ENCODE measurements around the gene RASA3.
A peak's percentile ranks its signal among the peaks of the same experiment; 100 is the strongest.
"Not testable (repeated sequence)": the region's sequence is repeated elsewhere in the genome, so short reads cannot be mapped to it uniquely, and the experiment has no call there.

RASA3 gene

DNA sequence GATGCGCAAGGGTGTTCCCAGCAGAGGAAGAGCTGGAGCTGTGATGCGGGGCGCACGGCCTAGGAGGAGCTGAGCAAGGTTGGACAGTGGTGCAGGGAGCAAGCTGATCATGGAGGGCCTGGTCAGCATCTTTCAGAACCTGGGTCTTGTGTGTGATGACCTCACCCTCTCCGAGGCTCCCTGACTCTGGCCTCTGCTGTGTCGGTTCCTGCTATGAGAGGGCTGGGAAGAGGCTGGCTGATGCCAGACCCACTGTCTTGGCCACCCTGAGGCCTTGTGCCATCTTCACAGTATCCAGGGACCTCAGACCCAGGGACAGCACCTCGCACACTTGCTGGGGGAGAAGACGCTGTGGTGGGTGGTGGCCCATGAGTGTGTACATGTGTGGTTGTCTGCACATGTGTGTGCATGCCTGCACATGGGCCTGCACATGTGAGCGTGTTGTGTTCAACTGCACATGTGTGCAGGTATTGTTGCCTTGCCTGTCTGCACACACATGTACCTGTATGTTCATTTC, 142.0 kb downstream of the RASA3 start:
- TF ChIP-seq JUND (IDR thresholded peaks at IDR 0.05; ENCODE audit: low read depth) = no peak
- in situ Hi-C loops (cut with HindIII; ENCODE audit: low pct_unique_long_range_greater_than_20kb, low sequenced_read_pairs) = no loop called here
- DNase-seq (ENCODE audit: low read depth in 1 of 2, low spot score in 1 of 2) = no peak

DNA sequence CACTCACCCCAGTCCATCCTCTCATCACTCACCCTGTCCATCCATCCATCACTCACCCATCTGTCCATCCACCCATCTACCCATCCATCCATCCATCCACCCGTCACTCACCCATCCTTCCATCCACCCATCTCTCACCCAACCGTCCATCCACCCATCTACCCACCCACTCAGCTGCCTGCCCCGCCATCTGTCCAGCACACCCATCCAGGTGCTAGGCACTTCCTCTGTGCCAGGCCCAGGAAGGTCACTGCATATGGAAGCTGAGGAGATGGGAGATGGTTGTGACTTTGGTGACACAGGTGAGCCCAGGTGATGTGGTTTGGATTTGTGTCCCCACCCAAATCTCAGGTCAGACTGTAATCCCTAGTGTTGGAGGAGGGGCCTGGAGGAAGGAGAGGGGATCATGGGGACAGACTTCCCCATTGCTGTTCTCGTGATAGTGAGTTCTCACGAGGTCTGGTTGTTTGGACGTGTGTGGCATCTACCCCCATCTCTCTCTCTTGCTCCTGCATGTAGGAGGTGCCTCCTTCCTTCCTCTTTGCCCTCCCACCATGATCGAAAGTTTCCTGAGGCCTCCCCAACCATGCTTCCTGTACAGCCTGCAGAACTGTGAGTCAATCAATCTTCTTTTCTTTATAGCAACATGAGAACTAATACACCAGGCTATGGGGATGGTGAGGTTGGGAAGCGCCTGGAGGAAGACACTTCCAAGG, 142.7 kb downstream of the RASA3 start:
- no peak for TF ChIP-seq JUND (IDR thresholded peaks at IDR 0.05; ENCODE audit: low read depth)
- no peak for DNase-seq (ENCODE audit: low read depth in 1 of 2, low spot score in 1 of 2)
- in situ Hi-C loops (cut with HindIII; ENCODE audit: low pct_unique_long_range_greater_than_20kb, low sequenced_read_pairs) = no loop called here

DNA sequence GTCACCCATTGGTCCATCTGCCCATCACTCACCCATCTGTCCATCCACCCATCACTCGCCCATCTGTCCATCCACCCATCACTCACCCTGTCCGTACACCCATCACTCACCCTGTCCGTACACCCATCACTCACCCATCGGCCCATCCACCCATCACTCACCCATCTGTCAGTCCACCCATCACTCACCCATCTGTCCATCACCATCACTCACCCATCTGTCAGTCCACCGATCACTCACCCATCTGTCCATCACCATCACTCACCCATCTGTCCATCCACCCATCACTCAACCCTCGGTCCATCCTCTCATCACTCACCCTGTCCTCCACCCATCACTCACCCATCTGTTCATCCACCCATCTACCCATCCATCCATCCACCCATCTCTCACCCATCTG, 143.6 kb downstream of the RASA3 start:
- DNase-seq (ENCODE audit: low read depth in 1 of 2, low spot score in 1 of 2); in situ Hi-C loops (cut with HindIII; ENCODE audit: low pct_unique_long_range_greater_than_20kb, low sequenced_read_pairs): not testable (repeated sequence)

DNA sequence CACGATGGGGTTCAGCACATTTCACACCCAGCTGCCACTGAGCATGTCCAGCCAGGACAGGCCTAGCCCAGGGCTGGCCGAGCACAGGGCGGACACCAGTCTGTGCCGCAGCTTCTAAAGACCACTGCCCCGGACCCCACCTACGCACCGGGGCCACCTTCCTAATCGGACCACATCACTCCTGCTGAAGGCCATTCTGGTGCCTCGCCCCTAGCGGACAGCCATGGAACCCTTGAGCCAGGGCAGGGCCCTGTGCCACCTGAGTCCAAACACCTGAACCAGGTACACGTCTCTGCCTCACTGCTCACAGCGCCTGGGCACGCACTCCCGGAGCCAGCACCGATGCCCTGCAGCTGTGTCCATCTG, 150.1 kb downstream of the RASA3 start:
- DNase-seq (ENCODE audit: low read depth in 1 of 2, low spot score in 1 of 2) = no peak

DNA sequence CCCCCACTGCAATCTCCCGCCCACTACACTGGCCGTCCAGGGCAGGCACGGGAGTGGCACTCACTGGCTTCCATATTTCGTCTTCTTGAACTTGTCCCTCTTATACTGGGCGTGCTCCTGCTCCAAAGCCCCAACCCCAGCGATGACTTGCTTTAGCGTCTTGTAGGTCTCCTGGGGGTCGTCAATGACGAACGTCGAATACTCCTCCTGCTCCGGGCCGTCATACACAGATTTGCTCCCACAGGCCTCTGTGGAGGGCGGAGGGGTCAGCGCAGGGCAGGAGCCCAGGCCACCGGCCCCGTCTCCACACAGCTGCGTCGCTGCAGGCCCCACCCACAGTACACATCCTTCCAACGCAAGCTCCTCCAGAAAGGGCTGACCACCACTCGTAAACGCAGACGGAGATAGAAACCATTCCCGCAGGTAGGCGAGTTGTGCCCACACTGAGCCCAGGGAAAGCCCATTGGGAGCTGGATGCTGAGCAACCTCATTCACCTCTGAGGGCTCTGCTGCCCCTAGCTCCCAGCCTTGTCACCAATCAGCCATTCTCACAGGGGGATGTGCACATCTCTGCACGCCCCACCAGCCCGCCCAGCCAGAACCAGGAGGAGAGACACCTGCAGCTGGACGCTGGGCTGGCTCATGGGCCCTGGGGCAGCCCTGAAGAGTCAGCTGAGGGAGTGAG, 150.7 kb downstream of the RASA3 start:
- in situ Hi-C loops (cut with HindIII; ENCODE audit: low pct_unique_long_range_greater_than_20kb, low sequenced_read_pairs) = no loop called here
- no peak for TF ChIP-seq JUND (IDR thresholded peaks at IDR 0.05; ENCODE audit: low read depth)
- no peak for DNase-seq (ENCODE audit: low read depth in 1 of 2, low spot score in 1 of 2)

More for the DNA sequence above, 150.1 kb downstream of the RASA3 start:
- TF ChIP-seq JUND (IDR thresholded peaks at IDR 0.05; ENCODE audit: low read depth) = no peak
- in situ Hi-C loops (cut with HindIII; ENCODE audit: low pct_unique_long_range_greater_than_20kb, low sequenced_read_pairs) = no loop called here

DNA sequence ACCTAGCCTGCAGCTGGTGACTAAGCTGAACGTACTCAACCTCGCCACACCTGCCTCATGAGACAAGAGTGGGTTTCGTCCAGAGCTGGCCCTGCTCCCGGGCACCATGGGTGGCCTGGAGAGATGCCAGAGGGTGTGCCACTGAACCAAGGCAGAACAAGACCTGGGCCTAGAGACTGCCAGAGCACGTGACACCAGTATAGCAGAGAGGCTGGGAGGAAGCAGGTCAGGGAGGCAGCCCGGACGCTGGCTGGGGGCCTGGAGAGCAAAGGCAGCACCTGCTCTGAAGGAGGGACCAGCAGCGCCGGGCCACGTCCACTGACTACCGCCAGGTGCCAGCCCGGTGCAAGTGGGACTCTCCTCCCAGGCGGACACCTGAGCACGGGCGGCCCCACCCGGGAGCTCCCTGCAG, 151.2 kb downstream of the RASA3 start:
- no peak for DNase-seq (ENCODE audit: low read depth in 1 of 2, low spot score in 1 of 2)
- TF ChIP-seq JUND (IDR thresholded peaks at IDR 0.05; ENCODE audit: low read depth) = no peak
- in situ Hi-C loops (cut with HindIII; ENCODE audit: low pct_unique_long_range_greater_than_20kb, low sequenced_read_pairs) = no loop called here

DNA sequence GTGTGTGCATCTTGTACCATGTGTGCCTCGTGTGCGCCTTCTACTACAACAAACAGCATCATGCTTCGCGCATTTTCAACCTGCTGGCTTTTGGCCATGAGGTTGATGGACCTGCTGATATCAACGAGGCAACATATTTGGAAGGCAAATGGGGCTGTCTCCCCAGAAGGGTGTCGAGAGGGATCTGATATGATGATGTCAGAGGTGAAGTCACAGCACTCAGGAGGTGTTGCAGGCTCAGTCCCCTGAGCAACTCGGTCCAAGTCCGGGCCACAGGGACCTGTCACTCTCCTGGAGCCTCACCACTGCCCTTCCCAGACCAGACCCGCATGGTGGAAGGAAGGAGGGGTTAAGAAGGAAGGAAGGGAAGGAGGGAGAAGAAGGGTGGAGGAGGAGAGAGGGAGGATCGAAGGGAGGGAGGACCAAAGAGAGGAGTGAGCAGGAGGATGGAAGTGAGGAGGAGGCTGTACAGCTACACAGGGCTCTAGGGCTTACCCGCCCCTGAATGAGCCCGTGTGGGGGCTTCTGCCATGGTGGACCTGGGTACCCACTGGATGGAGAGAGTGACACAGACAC, 151.8 kb downstream of the RASA3 start:
- no peak for DNase-seq (ENCODE audit: low read depth in 1 of 2, low spot score in 1 of 2)
- no peak for TF ChIP-seq JUND (IDR thresholded peaks at IDR 0.05; ENCODE audit: low read depth)
- in situ Hi-C loops (cut with HindIII; ENCODE audit: low pct_unique_long_range_greater_than_20kb, low sequenced_read_pairs) = no loop called here

DNA sequence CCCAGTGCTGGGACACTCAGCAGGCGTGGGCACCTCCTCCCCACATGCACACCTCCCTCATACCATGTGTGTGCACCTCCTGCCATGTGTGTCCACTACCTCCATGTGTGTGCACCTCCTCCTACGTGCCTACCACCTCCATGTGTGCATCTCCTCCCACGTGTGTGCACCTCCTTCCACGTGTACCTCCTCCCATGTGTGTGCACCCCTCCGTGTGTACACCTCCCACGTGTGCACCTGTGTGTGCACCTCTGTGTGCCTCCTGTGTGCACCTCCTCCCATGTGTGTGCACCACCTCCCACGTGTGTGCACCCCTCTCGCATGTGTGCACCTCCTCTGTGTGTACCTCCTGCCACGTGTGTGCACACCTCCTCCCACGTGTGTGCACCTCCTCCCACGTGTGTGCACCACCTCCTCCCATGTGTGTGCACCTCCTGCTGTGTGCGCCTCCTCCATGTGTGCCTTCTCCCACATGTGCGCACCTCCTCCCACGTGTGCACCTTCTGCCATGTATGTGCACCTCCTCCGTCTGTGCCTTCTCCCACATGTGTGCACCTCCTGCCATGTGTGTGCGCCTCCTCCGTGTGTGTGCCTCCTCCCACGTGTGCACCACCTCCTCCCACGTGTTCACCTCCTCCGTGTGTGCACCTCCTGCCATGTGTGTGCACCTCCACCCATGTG, 152.5 kb downstream of the RASA3 start:
- no peak for DNase-seq (ENCODE audit: low read depth in 1 of 2, low spot score in 1 of 2)
- in situ Hi-C loops (cut with HindIII; ENCODE audit: low pct_unique_long_range_greater_than_20kb, low sequenced_read_pairs) = no loop called here
- no peak for TF ChIP-seq JUND (IDR thresholded peaks at IDR 0.05; ENCODE audit: low read depth)

DNA sequence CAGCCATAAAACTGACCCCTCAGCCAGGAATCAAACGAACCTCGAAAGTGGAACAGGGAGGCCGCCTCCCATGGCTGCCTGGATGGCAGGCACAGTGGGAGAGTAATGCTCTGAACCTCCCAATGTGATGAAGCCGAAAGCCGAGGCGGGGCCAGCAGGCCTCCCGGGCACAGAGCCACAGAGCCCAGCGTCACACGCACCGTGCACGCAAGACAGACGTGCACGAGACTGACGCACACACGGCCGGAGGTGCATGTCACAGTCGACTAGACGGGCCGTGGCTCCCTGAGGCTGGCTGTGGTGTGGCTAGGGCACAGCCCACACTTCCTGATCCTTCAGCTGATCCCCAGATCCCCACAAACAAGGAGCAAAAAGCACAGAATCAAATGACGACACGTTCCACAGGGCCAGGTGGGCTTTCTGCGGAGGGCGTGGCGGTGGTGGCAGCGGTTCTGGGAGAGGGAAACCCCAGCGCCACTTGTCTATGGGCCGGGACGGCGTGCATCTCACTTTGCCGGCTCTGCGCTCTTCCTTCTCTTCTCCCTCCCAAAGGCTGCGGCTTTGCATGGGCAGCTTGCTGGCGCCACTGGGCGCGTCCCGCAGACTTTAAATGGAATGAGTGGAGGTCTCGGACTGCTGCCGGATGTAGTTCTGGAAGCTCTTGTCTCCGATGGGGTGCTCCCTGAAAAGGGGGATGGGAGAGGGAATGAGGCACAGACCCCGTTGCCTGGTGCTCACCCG, 153.5 kb downstream of the RASA3 start:
- no peak for TF ChIP-seq JUND (IDR thresholded peaks at IDR 0.05; ENCODE audit: low read depth)
- in situ Hi-C loops (cut with HindIII; ENCODE audit: low pct_unique_long_range_greater_than_20kb, low sequenced_read_pairs) = no loop called here
- DNase-seq (ENCODE audit: low read depth in 1 of 2, low spot score in 1 of 2) = no peak

DNA sequence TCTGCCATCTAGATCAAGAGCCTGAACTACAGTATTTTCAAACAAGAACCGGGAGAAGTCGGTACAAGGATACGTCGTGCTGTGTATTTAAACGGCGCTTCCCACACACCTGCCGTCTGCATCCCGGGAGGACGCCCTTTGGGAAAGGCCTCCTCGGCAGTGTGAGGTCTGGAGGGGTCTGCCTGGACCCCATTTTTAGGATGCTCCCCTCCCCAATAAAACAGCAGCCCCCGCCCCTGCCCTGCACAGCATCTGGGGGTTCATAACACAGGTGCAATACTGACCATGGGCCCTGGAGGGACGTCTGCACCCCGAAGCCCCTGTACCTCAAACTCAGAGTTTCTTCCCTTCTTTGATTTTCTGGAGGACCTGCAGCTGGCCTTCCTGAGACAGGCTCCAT, 154.4 kb downstream of the RASA3 start:
- in situ Hi-C loops (cut with HindIII; ENCODE audit: low pct_unique_long_range_greater_than_20kb, low sequenced_read_pairs) = no loop called here
- no peak for DNase-seq (ENCODE audit: low read depth in 1 of 2, low spot score in 1 of 2)
- TF ChIP-seq JUND (IDR thresholded peaks at IDR 0.05; ENCODE audit: low read depth) = no peak

DNA sequence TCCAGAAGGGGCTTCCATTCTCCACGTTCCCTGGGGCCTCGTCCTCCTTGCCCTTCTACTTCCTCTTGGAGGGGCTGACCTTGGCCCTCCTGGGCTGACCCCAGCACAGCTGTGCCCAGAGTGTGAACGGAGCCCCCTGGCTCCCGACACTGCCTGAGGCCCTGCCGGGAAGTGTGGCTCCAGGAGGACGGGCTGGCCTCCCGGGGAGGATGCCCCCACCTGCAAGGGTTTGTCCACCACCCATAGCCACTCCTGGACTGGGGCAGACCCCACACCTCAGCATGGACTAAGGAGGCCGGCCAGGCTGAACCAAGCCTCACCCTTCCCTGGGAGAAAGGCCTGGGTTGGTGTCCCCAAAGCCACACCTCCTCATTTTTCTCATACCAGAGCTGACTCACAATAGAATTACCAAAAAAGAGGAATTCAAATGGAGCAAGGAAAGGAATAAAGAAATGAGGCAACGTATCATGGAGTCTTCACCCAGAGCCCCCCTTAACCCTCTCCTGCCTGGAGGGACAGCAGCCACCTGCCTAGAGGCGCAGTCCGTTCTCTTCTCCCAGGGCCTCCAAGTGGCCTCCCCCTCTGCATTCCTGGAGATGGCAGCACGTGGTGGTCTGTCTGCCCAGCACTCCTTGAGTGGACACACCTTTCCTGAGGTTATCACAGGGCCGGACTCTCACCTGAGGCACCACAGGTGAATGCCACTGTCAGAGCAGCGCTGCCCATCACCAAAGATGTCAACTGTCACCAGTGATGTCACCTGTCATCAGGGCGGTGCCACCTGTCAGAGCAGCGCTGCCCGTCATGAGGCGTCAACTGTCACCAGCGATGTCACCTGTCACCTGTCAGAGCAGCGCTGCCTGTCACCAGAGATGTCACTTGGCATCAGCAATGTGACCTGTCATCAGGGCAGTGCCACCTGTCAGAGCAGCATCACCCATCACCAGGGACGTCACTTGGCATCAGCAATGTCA, 155.4 kb downstream of the RASA3 start:
- peak in 1 of 2 experiments; percentile 35 for DNase-seq (ENCODE audit: low read depth in 1 of 2, low spot score in 1 of 2)
- no peak for TF ChIP-seq JUND (IDR thresholded peaks at IDR 0.05; ENCODE audit: low read depth)
- in situ Hi-C loops (cut with HindIII; ENCODE audit: low pct_unique_long_range_greater_than_20kb, low sequenced_read_pairs) = no loop called here
